Measurements from ENCODE around the gene MKRN2OS.

Gene MKRN2OS

GRCh38 chr3:12516873-12517272 is 28.4 kb downstream of the MKRN2OS start:
- TF ChIP-seq CTCF (IDR thresholded peaks at IDR 0.05; ENCODE audit: control insufficient read depth, extremely low read depth, insufficient read depth) = no peak
- DNase-seq (ENCODE audit: low read depth) = no peak
- H3K4me3 ChIP-seq (ENCODE audit: low read depth, low read length) = no peak overlapping the region

DNA sequence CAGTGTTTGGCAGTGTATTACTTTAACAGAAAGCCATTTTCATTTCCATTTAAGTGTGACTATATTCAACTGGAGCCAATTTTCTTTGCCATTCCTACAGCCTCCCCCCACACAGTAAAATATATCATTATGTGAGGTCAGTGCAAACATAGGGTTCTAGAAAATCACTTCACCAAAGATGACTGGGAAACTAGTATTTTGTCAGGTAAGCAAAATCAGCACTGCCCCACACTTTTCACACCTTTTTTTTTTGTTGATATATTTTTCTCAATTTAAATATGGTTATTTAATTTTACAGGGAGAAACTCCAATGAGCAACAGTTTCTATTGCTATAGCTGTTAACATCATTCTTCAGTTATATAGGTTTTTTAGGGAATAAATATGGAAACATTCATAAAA is 29.7 kb downstream of the MKRN2OS start:
- no peak for TF ChIP-seq CTCF (IDR thresholded peaks at IDR 0.05; ENCODE audit: control insufficient read depth, extremely low read depth, insufficient read depth)
- DNase-seq (ENCODE audit: low read depth) = no peak
- H3K4me3 ChIP-seq (ENCODE audit: low read depth, low read length) = no peak overlapping the region

- DNase-seq (ENCODE audit: low read depth) = no peak
- H3K4me3 ChIP-seq (ENCODE audit: low read depth, low read length) = no peak overlapping the region
- no peak for TF ChIP-seq CTCF (IDR thresholded peaks at IDR 0.05; ENCODE audit: control insufficient read depth, extremely low read depth, insufficient read depth)
Observed at GRCh38 chr3:12513694-12514446, 31.4 kb downstream of the MKRN2OS start.

DNA sequence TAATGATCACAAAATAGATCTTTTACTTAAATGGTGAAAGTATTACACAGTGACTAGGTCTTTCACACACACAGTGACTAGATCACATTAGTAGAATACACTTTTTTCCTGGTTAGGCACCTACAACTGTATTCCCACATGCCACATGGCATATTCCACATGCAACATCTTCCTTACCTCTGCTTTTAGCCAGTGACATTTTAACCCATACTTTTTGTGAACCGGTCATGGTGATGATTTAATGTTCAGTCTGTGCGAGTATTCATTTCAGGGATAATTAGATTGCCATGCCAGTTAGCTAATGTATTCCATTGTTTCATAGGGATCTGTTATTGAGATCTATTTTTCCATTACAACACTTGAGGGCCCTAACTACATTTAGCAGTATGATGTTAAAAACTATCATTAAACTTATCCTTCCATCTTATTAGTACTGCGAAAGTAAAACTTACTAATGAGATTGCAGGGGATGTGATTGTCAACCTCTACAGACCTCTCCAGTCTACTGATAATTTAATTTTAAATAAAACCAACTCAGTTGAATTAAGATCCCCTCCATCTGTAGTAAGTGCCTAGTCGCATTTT is 32.7 kb downstream of the MKRN2OS start:
- DNase-seq (ENCODE audit: low read depth) = no peak
- TF ChIP-seq CTCF (IDR thresholded peaks at IDR 0.05; ENCODE audit: control insufficient read depth, extremely low read depth, insufficient read depth) = no peak
- H3K4me3 ChIP-seq (ENCODE audit: low read depth, low read length) = no peak overlapping the region

- no peak overlapping the region for H3K4me3 ChIP-seq (ENCODE audit: low read depth, low read length)
- TF ChIP-seq CTCF (IDR thresholded peaks at IDR 0.05; ENCODE audit: control insufficient read depth, extremely low read depth, insufficient read depth) = no peak
- DNase-seq (ENCODE audit: low read depth) = no peak
Observed at GRCh38 chr3:12509466-12509865, 35.8 kb downstream of the MKRN2OS start.

DNA sequence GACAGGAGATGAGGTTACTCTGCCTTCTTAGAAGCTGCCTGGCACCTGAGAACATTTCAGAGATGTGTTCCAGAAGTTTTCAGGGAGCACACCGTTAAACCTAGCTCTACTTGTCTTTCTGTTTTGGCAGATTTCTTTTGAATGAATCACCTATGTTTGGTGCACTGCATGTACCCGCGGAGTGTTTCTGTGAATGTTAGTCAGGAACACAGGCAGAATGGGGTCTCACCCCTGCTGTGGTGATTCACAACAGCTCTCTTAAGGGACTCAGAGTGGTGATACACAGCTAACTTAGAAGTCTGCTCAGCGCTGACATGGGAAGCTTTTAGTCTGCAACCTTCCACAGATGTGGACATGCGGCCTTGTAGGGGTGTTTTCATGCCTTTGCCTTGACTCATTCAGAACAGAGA is 37.0 kb downstream of the MKRN2OS start:
- H3K4me3 ChIP-seq (ENCODE audit: low read depth, low read length) = no peak overlapping the region
- no peak for TF ChIP-seq CTCF (IDR thresholded peaks at IDR 0.05; ENCODE audit: control insufficient read depth, extremely low read depth, insufficient read depth)
- DNase-seq (ENCODE audit: low read depth) = no peak

Data from LNCaP clone FGC (cell line).